HAP-1 (cell line): ENCODE results near the gene AKAP7.

Experiments used
- DNase-seq, 2 experiments: peaks; one replicate each; pipeline ENCODE4 v3.0.0-alpha.2; 2016 to 2020; ENCODE audit warnings: low spot score in 2 of 2
- H3K27me3 ChIP-seq: fragments of 250-450 bp; sonication (Bioruptor Pico); 2 replicates; pipeline ENCODE4 v1.5.1; 2020; ENCODE audit warnings: low read depth, mild to moderate bottlenecking, moderate library complexity
- H3K36me3 ChIP-seq: fragments of 250-450 bp; sonication (Bioruptor Pico); replicated peaks from 2 replicates; pipeline ENCODE4 v1.5.1; 2020; ENCODE audit warnings: mild to moderate bottlenecking
- H3K4me1 ChIP-seq: fragments of 250-450 bp; sonication (Bioruptor Pico); 2 replicates; pipeline ENCODE4 v1.5.1; 2020; ENCODE audit warnings: mild to moderate bottlenecking
- H3K4me3 ChIP-seq: fragments of 250-450 bp; sonication (Bioruptor Pico); 2 replicates; pipeline ENCODE4 v1.5.1; 2020; ENCODE audit warnings: mild to moderate bottlenecking, moderate library complexity
- H3K9me3 ChIP-seq: fragments of 250-450 bp; sonication (Bioruptor Pico); 2 replicates; pipeline ENCODE4 v1.5.1; 2020; ENCODE audit warnings: mild to moderate bottlenecking, moderate library complexity
- in situ Hi-C: fragments of 300-500 bp; cut with MboI; formaldehyde crosslinking; loops from 3 replicates; pipeline ENCODE4 v1.14.3; 2020; ENCODE audit warnings: low sequenced_read_pairs, inconsistent platforms, mixed read lengths

The AKAP7 gene

GRCh38 chr6:131146865-131147264 lies 11.6 kb downstream of the AKAP7 start:
- no peak overlapping the region for H3K4me3 ChIP-seq
- H3K4me1 ChIP-seq: peaks cover 3% of the 10 kb centered on the region; the same call in 1 of the 2 replicates
- no peaks in the 10 kb centered on the region for H3K36me3 ChIP-seq
- no peak for DNase-seq
- H3K9me3 ChIP-seq: no peaks in the 10 kb centered on the region
- no peaks in the 10 kb centered on the region for H3K27me3 ChIP-seq
- in situ Hi-C loops: no loop called here

- Histone ChIP-seq H3K27me3 (no peaks in the 10 kb centered on the region), H3K4me3 (no peak overlapping the region), H3K4me1 (no peaks in the 10 kb centered on the region), H3K9me3 (no peaks in the 10 kb centered on the region), H3K36me3 (no peaks in the 10 kb centered on the region)
- DNase-seq: no peak
- in situ Hi-C loops: no loop called here
Observed at GRCh38 chr6:131156411-131156810, 21.1 kb downstream of the AKAP7 start.

GRCh38 chr6:131159578-131159977 lies 24.3 kb downstream of the AKAP7 start:
- H3K36me3 ChIP-seq: no peaks in the 10 kb centered on the region
- DNase-seq: no peak
- no peaks in the 10 kb centered on the region for H3K9me3 ChIP-seq
- H3K4me1 ChIP-seq: no peaks in the 10 kb centered on the region
- in situ Hi-C loops: no loop called here
- H3K4me3 ChIP-seq: no peak overlapping the region
- no peaks in the 10 kb centered on the region for H3K27me3 ChIP-seq

DNA sequence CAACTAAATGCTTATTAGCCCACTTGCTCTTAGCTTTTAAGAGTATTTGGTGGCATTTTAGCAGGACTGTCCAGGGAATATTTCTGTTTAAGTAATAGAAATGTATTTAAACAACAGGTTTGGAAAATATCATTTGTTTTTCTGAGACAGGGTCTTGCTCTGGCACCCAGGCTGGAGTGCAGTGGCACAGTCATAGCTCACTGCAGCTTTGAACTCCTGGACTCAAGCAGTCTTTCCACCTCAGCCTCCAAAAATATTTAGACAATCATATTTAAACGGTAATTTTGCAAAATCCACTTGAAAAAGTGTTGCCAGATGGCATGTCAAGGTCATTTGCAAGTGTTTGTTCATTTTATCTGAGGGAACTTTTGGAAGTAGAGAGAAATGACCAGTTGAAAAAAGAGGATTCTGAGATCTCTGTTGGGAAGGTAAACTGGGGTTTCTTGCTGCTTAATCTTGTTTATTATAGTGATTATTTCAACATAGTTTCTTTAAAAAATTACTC lies 25.0 kb downstream of the AKAP7 start:
- no peak for DNase-seq
- in situ Hi-C loops: no loop called here
- no peaks in the 10 kb centered on the region for H3K36me3 ChIP-seq
- no peaks in the 10 kb centered on the region for H3K4me1 ChIP-seq
- H3K9me3 ChIP-seq: no peaks in the 10 kb centered on the region
- H3K27me3 ChIP-seq: no peaks in the 10 kb centered on the region
- no peak overlapping the region for H3K4me3 ChIP-seq

DNA sequence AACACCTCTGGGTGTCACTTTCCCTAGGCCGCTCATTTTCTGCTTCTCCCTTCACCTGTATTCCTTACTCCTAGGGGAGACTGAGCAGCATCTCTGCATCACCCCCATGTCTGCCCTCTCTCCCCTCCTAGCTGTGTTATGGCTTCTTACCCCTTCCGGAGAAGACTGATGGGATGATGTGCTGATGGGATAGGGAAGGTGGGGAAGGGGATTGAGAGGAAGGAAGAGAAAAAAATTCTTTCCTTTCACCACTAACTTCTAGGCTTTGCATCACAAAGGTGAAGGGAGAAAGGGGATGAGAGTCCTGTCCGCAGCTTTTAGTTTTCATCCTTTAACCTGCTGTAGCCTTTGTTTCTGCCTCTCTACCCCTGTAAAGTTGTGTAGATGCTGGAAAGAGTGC lies 26.7 kb downstream of the AKAP7 start:
- no peaks in the 10 kb centered on the region for H3K4me1 ChIP-seq

DNA sequence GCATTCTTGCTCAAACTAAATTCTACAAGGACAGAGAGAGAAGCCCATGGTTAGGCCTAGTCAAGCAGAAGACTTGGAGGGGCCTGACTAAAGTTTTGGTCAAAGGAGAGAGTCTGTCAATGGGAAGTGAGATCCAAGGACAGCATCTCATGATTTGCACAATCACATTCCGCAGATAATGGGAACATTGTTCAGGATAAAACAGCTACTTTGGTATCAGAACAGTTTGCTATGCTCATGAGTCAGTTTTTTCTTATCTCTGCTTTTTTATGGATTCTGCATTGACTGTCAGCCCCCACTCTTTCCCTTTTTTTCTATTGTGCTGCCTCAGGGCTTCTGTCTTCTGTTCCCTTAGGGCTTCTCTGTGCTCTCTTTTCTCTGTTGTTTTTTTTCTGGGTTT lies 28.6 kb downstream of the AKAP7 start:
- no peaks in the 10 kb centered on the region for H3K9me3 ChIP-seq
- no peaks in the 10 kb centered on the region for H3K36me3 ChIP-seq
- no peak overlapping the region for H3K4me3 ChIP-seq
- in situ Hi-C loops: no loop called here
- no peaks in the 10 kb centered on the region for H3K4me1 ChIP-seq
- no peaks in the 10 kb centered on the region for H3K27me3 ChIP-seq
- no peak for DNase-seq

More for the DNA sequence above, 26.7 kb downstream of the AKAP7 start:
- no peak overlapping the region for H3K4me3 ChIP-seq
- no peak for DNase-seq
- H3K36me3 ChIP-seq: no peaks in the 10 kb centered on the region
- in situ Hi-C loops: no loop called here
- H3K27me3 ChIP-seq: no peaks in the 10 kb centered on the region
- no peaks in the 10 kb centered on the region for H3K9me3 ChIP-seq

DNA sequence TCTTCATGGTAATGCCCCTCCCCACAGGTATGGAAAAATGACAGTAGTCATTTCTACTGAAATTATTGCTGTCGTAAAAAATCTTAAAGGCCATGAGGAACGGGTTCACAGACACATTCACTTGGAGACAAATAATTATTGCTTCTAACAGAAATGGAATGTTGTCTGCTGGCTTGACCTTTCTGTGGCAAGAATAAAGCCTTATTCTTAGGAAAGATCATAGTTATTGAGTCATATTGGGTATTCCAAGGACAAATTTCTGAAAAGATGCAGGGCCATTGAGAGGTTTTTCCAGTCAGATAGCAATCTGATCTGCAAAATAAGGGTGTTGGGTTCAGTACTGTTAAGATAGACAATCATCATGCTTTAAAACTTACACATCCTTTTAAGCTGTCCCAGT lies 29.2 kb downstream of the AKAP7 start:
- Histone ChIP-seq H3K36me3 (no peaks in the 10 kb centered on the region), H3K4me3 (no peak overlapping the region), H3K27me3 (no peaks in the 10 kb centered on the region), H3K4me1 (no peaks in the 10 kb centered on the region), H3K9me3 (no peaks in the 10 kb centered on the region)
- in situ Hi-C loops: no loop called here
- DNase-seq: no peak

DNA sequence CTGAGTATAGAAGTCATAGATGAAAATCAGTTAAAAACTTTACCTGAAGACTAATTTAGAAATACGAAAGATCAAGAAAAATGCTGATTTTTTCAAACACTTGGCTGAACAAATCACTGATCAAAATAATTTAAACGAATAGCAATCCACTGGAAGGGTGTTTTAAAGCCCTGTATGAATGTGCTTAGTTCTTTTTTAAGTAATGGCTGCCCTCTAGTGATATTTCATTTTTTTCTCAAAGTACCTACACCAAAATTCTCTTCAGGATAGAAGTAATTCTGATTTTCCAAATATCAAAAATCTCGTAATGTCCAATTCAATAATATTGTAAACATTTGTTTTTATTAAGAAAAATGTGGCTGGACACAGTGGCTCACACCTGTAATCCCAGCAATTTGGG lies 32.5 kb downstream of the AKAP7 start:
- in situ Hi-C loops: no loop called here
- H3K9me3 ChIP-seq: no peaks in the 10 kb centered on the region
- H3K36me3 ChIP-seq: no peaks in the 10 kb centered on the region
- DNase-seq: no peak
- H3K4me3 ChIP-seq: no peak overlapping the region
- H3K4me1 ChIP-seq: peaks cover 11% of the 10 kb centered on the region
- H3K27me3 ChIP-seq: no peaks in the 10 kb centered on the region

DNA sequence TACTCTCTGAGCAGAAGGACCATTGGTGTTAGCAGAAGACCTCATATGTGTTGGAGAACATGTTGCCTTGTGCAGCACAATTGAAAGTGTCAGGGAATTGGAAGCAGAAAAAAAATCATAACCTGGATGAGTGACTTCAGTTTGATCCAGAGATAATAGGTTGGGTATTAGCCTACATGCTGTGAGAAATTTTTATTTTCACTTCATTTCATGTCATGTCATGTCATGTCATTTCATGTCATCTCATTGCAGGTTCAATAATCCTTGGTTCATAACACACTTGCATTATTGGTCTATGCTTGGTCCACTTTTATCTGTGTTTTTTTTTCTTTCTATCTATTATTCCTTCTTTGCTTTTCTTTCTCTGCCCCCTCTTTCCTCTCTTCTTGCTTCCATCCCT lies 34.3 kb downstream of the AKAP7 start:
- Histone ChIP-seq H3K36me3 (no peaks in the 10 kb centered on the region), H3K4me3 (no peak overlapping the region), H3K9me3 (no peaks in the 10 kb centered on the region), H3K27me3 (no peaks in the 10 kb centered on the region), H3K4me1 (peaks cover 26% of the 10 kb centered on the region)
- in situ Hi-C loops: no loop called here
- no peak for DNase-seq

GRCh38 chr6:131172222-131172621 lies 37.0 kb downstream of the AKAP7 start:
- H3K4me1 ChIP-seq: peaks cover 41% of the 10 kb centered on the region
- H3K9me3 ChIP-seq: no peaks in the 10 kb centered on the region
- H3K36me3 ChIP-seq: no peaks in the 10 kb centered on the region
- no peaks in the 10 kb centered on the region for H3K27me3 ChIP-seq
- in situ Hi-C loops: no loop called here
- no peak for DNase-seq
- H3K4me3 ChIP-seq: no peak overlapping the region

DNA sequence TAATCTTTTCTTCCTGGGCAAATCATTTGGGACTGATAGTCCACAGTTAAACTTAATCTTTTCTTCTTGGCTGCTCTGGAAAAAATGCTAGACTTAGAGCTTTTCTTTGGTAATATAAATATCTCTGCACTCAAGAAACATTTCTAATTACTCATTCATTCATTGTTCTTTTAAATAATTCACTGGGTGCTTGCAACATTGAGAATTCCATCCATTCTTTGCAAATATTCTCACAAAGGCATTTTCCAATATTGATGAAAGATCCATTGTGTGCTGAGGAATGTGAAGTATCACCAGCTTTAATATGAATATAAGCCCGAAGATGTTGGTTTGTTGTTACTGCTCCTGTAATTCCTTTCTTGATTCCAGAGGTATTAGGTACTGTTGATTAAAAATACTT lies 38.4 kb downstream of the AKAP7 start:
- H3K36me3 ChIP-seq: no peaks in the 10 kb centered on the region
- H3K4me1 ChIP-seq: peaks cover 41% of the 10 kb centered on the region
- no peaks in the 10 kb centered on the region for H3K27me3 ChIP-seq
- DNase-seq: peak in 1 of 2 experiments; percentile 91
- in situ Hi-C loops: no loop called here
- H3K9me3 ChIP-seq: no peaks in the 10 kb centered on the region
- no peak overlapping the region for H3K4me3 ChIP-seq

- Histone ChIP-seq H3K4me1 (peaks cover 37% of the 10 kb centered on the region), H3K4me3 (no peak overlapping the region), H3K36me3 (no peaks in the 10 kb centered on the region), H3K27me3 (no peaks in the 10 kb centered on the region), H3K9me3 (no peaks in the 10 kb centered on the region)
- DNase-seq: no peak
- in situ Hi-C loops: no loop called here
Observed at GRCh38 chr6:131175564-131175963, 40.3 kb downstream of the AKAP7 start.

- H3K36me3 ChIP-seq: no peaks in the 10 kb centered on the region
- in situ Hi-C loops: no loop called here
- H3K4me1 ChIP-seq: peaks cover 29% of the 10 kb centered on the region
- H3K27me3 ChIP-seq: no peaks in the 10 kb centered on the region
- H3K4me3 ChIP-seq: no peak overlapping the region
- DNase-seq: no peak
- no peaks in the 10 kb centered on the region for H3K9me3 ChIP-seq
Observed at GRCh38 chr6:131177996-131178395, 42.7 kb downstream of the AKAP7 start.

DNA sequence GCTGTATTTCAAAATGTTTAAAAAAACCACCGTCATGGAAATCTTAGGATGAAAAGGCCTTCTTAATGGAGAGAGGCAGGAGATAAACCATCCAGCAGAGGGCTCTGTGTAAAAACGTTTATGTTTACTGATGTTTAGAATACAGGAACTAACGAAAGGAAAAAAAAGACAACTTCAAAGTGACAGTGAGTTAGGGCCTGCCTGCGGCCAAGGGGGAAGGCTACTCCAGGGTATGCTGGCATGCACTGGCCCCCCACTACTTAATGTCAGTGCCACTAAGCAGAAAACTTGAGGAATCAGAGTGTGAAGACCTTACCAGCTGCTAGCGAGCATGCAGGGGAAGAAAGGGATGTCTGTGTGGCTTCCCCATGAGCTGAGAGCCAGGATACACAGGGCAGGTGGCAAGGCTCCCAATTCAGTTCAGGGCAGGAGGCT lies 47.7 kb downstream of the AKAP7 start:
- Histone ChIP-seq H3K9me3 (no peaks in the 10 kb centered on the region), H3K4me1 (no peaks in the 10 kb centered on the region), H3K4me3 (no peak overlapping the region), H3K27me3 (no peaks in the 10 kb centered on the region), H3K36me3 (no peaks in the 10 kb centered on the region)
- in situ Hi-C loops: no loop called here
- DNase-seq: peak; percentile 30 to 35

DNA sequence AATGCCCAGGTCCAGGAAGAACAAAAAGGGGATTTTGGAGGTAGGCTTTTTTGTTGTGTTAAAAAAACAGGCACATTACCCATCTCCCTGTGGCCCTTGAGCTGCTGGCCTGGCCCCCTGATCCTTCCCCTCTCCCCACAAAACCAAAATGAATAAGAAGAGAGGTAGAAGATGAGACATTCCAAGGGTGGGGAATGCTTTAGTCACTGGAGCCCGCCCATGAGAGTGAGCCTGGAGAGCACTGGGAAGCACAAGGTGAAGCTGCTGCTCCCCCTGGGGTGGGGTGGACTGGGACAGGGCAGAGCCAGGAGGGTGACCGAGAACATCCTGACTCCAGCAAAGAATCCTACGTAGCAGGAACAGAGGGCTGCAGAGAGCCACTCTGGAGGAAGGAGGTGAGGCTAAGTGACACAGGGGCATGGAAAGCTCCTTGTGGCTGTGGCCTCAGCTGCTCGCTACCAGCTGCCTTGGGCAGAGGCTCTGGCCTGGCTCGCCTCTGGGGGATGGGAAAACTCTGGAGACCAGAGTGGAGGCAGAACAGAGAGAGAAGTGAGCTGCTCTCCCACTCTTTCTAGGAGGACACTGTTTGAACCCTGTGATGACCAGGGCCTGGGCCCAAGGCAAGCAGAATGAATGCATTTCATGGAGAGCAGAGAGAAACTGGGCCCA lies 48.3 kb downstream of the AKAP7 start:
- in situ Hi-C loops: no loop called here
- Histone ChIP-seq H3K27me3 (no peaks in the 10 kb centered on the region), H3K36me3 (no peaks in the 10 kb centered on the region), H3K9me3 (no peaks in the 10 kb centered on the region), H3K4me1 (no peaks in the 10 kb centered on the region), H3K4me3 (no peak overlapping the region)
- DNase-seq: no peak
